ENCODE results near the gene CLDN19. TPM values are rescaled to one million over a fixed set of nuclear protein-coding genes. Genes with fewer than 3 reads are reported as not detected.

The CLDN19 gene
- total and polyA plus RNA-seq, 2 of the 8 experiments (the other 6 are each of a cell fraction or from before 2014, with no cell fraction given), result 9.7 to 17.2 TPM

DNA sequence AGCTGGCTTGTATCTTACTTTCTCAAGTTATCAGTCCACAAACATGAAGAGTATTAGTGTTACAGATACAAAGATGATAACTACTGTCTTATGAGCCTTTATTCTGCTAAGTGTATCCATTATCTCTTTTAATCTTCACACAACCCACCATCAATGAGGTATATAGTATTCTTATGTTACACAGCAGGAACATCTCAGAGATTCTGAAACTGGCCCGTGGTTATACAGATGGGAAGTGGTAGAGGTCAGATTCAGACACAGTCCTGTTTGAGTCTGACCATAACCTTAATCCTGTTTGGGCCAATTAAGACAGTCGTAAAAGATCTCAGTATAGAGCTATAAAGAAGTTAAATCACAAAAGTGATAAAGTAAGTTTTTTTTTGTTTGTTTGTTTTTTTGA lies 39.7 kb upstream of the CLDN19 start:
- 86% methylated on average over 2 of the region's 2 CpGs; no CpG with 5 or more reads in 1 of the 2 experiments for WGBS, 2 experiments (ENCODE audit: extremely low coverage in 1 of 2, insufficient coverage in 1 of 2, insufficient read length in 1 of 2, insufficient replicate concordance in 2 of 2, low coverage in 1 of 2, low lambda C conversion rate in 2 of 2, missing lambda C conversion rate in 1 of 2)
- no peak for DNase-seq (ENCODE audit: low read depth in 1 of 2, low spot score in 2 of 2)
- POLR2A ChIA-PET (ENCODE audit: partially characterized antibody), result interaction anchor here (1.3 to 1.5 kb wide), 5 partner anchors 9 to 294 kb away, joined by 3 to 4 read pairs (median 3); partner anchors contain the start of gene CLDN19

More for the DNA sequence above, 39.7 kb upstream of the CLDN19 start:
- no peak for TF ChIP-seq KDM4A (IDR thresholded peaks at IDR 0.05; ENCODE audit: low read depth, low read length, severe bottlenecking)
- TF ChIP-seq CBX5 (IDR thresholded peaks at IDR 0.05; ENCODE audit: low read depth, low read length), result no peak
- TF ChIP-seq RXRA (IDR thresholded peaks at IDR 0.05; ENCODE audit: insufficient read depth, low read depth, low read length), result no peak
- no peak for TF ChIP-seq YY1 (IDR thresholded peaks at IDR 0.05; ENCODE audit: low read depth, low read length)
- TF ChIP-seq BCL11A (IDR thresholded peaks at IDR 0.05; ENCODE audit: low read depth in 2 of 2, low read length in 2 of 2), result no peak
- no peak for TF ChIP-seq TCF12 (IDR thresholded peaks at IDR 0.05; ENCODE audit: low read depth, low read length)
- FAIRE-seq, result no peak
- no peak overlapping the region for H2BK12ac ChIP-seq (ENCODE audit: low read depth, low read length)
- no peak overlapping the region for H3K18ac ChIP-seq (ENCODE audit: extremely low read depth, low read length)
- H2AFZ ChIP-seq (ENCODE audit: low read length), result no peak overlapping the region
- no peak overlapping the region for H4K8ac ChIP-seq (ENCODE audit: extremely low read depth, insufficient read depth, low read length)
- no peaks in the 10 kb centered on the region; a peak in 1 of 7 replicates for H3K4me1 ChIP-seq (replicated peaks in 1 of 4; ENCODE audit: control insufficient read depth in 3 of 4, insufficient read depth in 4 of 4, low read length in 3 of 4)
- no peaks in the 10 kb centered on the region for H4K20me1 ChIP-seq (replicated peaks in 1 of 2; ENCODE audit: control insufficient read depth in 1 of 2, insufficient read depth in 2 of 2, low read length in 2 of 2)
- no peak overlapping the region for H2BK120ac ChIP-seq (replicated peaks; ENCODE audit: low read depth, low read length)
- no peak overlapping the region for H3K4me2 ChIP-seq (ENCODE audit: insufficient read depth in 1 of 2, low read depth in 2 of 2, low read length in 2 of 2)
- H2AK5ac ChIP-seq (ENCODE audit: low read depth, low read length), result no peak overlapping the region
- no peaks in the 10 kb centered on the region for H3K27me3 ChIP-seq (replicated peaks in 1 of 4; ENCODE audit: control insufficient read depth in 3 of 4, extremely low read depth in 1 of 4, insufficient read depth in 3 of 4, low read length in 3 of 4)
- no peak overlapping the region for H3K56ac ChIP-seq (replicated peaks; ENCODE audit: insufficient read length, low read depth, low read length)
- H3K27ac ChIP-seq (ENCODE audit: low read depth, low read length), result no peak overlapping the region
- H3K79me1 ChIP-seq (ENCODE audit: low read depth, low read length), result no peaks in the 10 kb centered on the region
- H3K23me2 ChIP-seq (ENCODE audit: low read depth, low read length), result no peaks in the 10 kb centered on the region
- H3K9me3 ChIP-seq (ENCODE audit: insufficient read depth in 2 of 2, low read depth in 1 of 2, low read length in 1 of 2), result no peaks in the 10 kb centered on the region
- H3K9ac ChIP-seq (replicated peaks in 1 of 4; ENCODE audit: extremely low read depth in 1 of 4, low read depth in 3 of 4, low read length in 3 of 4), result no peak overlapping the region
- no peak overlapping the region for H3K4ac ChIP-seq (replicated peaks; ENCODE audit: insufficient read length, low read depth, low read length)
- H4K5ac ChIP-seq (ENCODE audit: insufficient read length, low read depth, low read length), result no peak overlapping the region
- CTCF ChIA-PET (ENCODE audit: partially characterized antibody), result interaction anchor here (1.0 to 6.4 kb wide), 13 partner anchors 11 to 305 kb away, joined by 3 to 83 read pairs (median 6); partner anchors contain the start of genes C1orf50 and P3H1
- H3K36me3 ChIP-seq (ENCODE audit: control insufficient read depth in 2 of 4, insufficient read depth in 4 of 4, low read length in 3 of 4), result peaks cover 5 to 32% (median 20%) of the 10 kb centered on the region in 4 experiments; a peak in 7 of 8 replicates
- no peak overlapping the region for H2BK20ac ChIP-seq (ENCODE audit: low read length)
- no peak overlapping the region for H3K23ac ChIP-seq (ENCODE audit: insufficient read length)
- H2BK15ac ChIP-seq (ENCODE audit: low read length), result no peak overlapping the region
- H4K91ac ChIP-seq (replicated peaks; ENCODE audit: insufficient read length, low read length), result no peak overlapping the region
- no peak overlapping the region for H3K14ac ChIP-seq (ENCODE audit: insufficient read length)
- no peaks in the 10 kb centered on the region for H3K79me2 ChIP-seq (ENCODE audit: control insufficient read depth in 1 of 2, insufficient read depth in 2 of 2, low read length in 2 of 2)
- no peak overlapping the region for H3K4me3 ChIP-seq (ENCODE audit: extremely low read depth in 1 of 4, insufficient read depth in 2 of 4, low read depth in 3 of 4, low read length in 4 of 4)
- H2BK5ac ChIP-seq (ENCODE audit: low read depth, low read length), result no peak overlapping the region

All from H1 (cell line).